MG63 (cell line): ENCODE data around the gene PPM1N. TPM values are rescaled to one million over a fixed set of nuclear protein-coding genes. Genes with fewer than 3 reads are reported as not detected.

Experiments used
- DNase-seq: peaks from one replicate; pipeline ENCODE4 v3.0.0-alpha.2; 2020
- H3K27me3 ChIP-seq: fragments of 250-450 bp; sonication (Bioruptor Pico); 2 replicates; pipeline ENCODE4 v1.5.1; 2020; ENCODE audit warnings: mild to moderate bottlenecking, moderate library complexity
- H3K36me3 ChIP-seq: fragments of 250-450 bp; sonication (Bioruptor Pico); 2 replicates; pipeline ENCODE4 v1.5.1; 2020; ENCODE audit warnings: mild to moderate bottlenecking, moderate library complexity
- H3K4me3 ChIP-seq: fragments of 250-450 bp; sonication (Bioruptor Pico); 2 replicates; pipeline ENCODE4 v1.5.1; 2020; ENCODE audit warnings: mild to moderate bottlenecking, moderate library complexity
- H3K9me3 ChIP-seq: fragments of 250-450 bp; sonication (Bioruptor Pico); 2 replicates; pipeline ENCODE4 v1.5.1; 2020; ENCODE audit warnings: mild to moderate bottlenecking, moderate library complexity
- total RNA-seq: library from RNA; depleted of rRNA; stranded (reverse); fragments of >200 nt; shearing (Covaris generic); gene quantifications from 2 replicates; pipeline ENCODE4 v1.2.3, GENCODE V29; 2014; ENCODE audit warnings: low replicate concordance

The PPM1N gene
- total RNA-seq, 1 experiment from 2014 or later, result 6.6 TPM

- Histone ChIP-seq H3K27me3 (no peaks in the 10 kb centered on the region), H3K9me3 (no peaks in the 10 kb centered on the region), H3K36me3 (peaks cover 57% of the 10 kb centered on the region), H3K4me3 (no peak overlapping the region)
- no peak for DNase-seq
Measured at GRCh38 chr19:45511074-45511473, 12.8 kb downstream of the PPM1N start.

DNA sequence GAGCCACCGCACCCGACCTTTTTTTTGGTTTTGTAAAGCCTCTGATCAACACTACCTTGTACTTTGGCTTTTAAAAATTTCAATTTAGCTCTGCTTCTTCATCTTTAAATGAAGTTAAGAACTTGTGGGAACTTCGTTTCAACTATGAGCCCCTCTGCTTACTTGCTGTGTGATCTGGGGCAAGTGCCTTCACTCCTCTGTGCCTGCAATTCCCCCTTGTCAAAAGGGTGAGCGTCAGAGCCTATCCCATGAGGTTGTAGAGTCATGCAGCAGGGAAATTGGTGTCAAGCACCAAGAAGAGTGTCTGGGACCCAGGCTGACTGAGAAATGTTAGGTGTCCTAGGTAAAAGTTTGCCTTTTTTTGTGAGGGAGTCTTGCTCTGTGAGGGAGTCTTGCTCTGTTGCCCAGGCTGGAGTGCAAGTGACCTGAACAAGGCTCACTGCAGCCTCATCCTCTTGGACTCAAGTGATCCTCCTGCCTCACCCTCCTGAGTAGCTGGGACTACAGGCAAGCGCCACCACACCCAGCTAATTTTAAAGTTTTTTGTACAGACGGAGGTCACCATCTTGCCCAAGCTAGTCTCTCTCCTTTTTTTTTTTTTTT lies 14.7 kb downstream of the PPM1N start:
- H3K9me3 ChIP-seq, result no peaks in the 10 kb centered on the region
- peaks cover 70% of the 10 kb centered on the region for H3K36me3 ChIP-seq
- no peak overlapping the region for H3K4me3 ChIP-seq
- DNase-seq, result no peak
- H3K27me3 ChIP-seq, result no peaks in the 10 kb centered on the region

GRCh38 chr19:45514376-45515051 lies 16.3 kb downstream of the PPM1N start:
- Histone ChIP-seq H3K9me3 (no peaks in the 10 kb centered on the region), H3K27me3 (no peaks in the 10 kb centered on the region), H3K36me3 (peaks cover 77% of the 10 kb centered on the region), H3K4me3 (no peak overlapping the region)
- DNase-seq, result no peak

GRCh38 chr19:45515081-45515624 lies 16.9 kb downstream of the PPM1N start:
- H3K9me3 ChIP-seq, result no peaks in the 10 kb centered on the region
- H3K36me3 ChIP-seq, result peaks cover 76% of the 10 kb centered on the region
- no peak overlapping the region for H3K4me3 ChIP-seq
- DNase-seq, result no peak
- no peaks in the 10 kb centered on the region for H3K27me3 ChIP-seq

DNA sequence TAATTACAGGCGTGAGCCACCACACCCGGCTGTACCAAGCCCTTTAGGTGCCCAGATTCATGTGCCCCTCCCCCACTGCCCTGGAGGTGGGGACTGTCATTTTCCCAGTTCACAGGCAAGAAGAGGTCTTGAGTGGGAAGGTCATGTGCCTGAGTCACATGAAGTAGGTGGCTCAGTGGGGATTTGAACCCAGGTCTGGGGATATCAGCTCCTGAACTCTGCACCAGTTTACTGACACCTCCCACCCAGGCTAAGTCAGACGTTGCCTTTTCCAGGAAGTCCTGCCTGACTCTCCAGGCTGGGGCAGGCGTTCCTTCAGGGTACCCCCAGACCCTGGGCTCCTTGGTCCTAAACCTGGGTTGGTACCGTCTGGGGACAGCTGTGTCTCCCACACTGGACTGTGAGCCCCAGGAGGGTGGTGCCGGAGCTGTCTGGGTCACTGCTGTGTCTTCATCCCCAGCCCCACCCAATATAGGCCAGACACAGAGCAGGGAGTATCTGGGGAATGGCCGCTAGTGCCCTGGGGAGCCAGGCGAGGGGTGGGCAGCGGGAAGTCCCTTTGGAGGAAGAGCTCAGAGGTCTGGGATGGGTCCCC lies 17.7 kb downstream of the PPM1N start:
- Histone ChIP-seq H3K27me3 (no peaks in the 10 kb centered on the region), H3K36me3 (peaks cover 72% of the 10 kb centered on the region), H3K4me3 (no peak overlapping the region), H3K9me3 (no peaks in the 10 kb centered on the region)
- no peak for DNase-seq

DNA sequence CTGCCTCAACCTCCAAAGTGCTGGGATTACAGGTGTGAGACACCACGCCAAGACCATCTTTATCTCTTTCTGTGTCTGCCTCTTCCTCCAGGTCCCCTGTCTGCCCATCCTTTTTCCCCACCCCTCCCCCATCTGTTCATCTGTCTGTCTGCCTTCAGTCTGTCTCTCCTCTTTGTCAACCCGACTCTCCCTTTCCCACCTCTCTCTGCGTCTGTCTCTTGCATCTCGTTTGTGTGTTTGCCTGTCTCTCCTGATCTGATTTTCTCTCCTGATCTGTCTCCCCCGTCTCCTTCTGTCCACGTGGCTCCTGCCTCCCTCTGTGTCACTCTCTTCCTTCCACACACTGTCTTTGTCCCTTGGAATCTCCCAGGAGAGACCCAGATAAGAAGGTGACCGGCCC lies 19.0 kb downstream of the PPM1N start:
- DNase-seq, result no peak
- no peak overlapping the region for H3K4me3 ChIP-seq
- no peaks in the 10 kb centered on the region for H3K27me3 ChIP-seq
- no peaks in the 10 kb centered on the region for H3K9me3 ChIP-seq
- H3K36me3 ChIP-seq, result peaks cover 69% of the 10 kb centered on the region

GRCh38 chr19:45517641-45518468 lies 19.6 kb downstream of the PPM1N start:
- H3K27me3 ChIP-seq, result no peaks in the 10 kb centered on the region
- no peaks in the 10 kb centered on the region for H3K9me3 ChIP-seq
- peaks cover 73% of the 10 kb centered on the region for H3K36me3 ChIP-seq
- H3K4me3 ChIP-seq, result no peak overlapping the region
- DNase-seq, result no peak

GRCh38 chr19:45518469-45518826 lies 20.2 kb downstream of the PPM1N start:
- H3K27me3 ChIP-seq, result no peaks in the 10 kb centered on the region
- no peak for DNase-seq
- peaks cover 76% of the 10 kb centered on the region for H3K36me3 ChIP-seq
- H3K4me3 ChIP-seq, result no peak overlapping the region
- no peaks in the 10 kb centered on the region for H3K9me3 ChIP-seq

GRCh38 chr19:45522010-45522941 lies 24.0 kb downstream of the PPM1N start:
- Histone ChIP-seq H3K36me3 (peaks cover 78% of the 10 kb centered on the region), H3K9me3 (no peaks in the 10 kb centered on the region), H3K4me3 (no peak overlapping the region), H3K27me3 (no peaks in the 10 kb centered on the region)
- no peak for DNase-seq

DNA sequence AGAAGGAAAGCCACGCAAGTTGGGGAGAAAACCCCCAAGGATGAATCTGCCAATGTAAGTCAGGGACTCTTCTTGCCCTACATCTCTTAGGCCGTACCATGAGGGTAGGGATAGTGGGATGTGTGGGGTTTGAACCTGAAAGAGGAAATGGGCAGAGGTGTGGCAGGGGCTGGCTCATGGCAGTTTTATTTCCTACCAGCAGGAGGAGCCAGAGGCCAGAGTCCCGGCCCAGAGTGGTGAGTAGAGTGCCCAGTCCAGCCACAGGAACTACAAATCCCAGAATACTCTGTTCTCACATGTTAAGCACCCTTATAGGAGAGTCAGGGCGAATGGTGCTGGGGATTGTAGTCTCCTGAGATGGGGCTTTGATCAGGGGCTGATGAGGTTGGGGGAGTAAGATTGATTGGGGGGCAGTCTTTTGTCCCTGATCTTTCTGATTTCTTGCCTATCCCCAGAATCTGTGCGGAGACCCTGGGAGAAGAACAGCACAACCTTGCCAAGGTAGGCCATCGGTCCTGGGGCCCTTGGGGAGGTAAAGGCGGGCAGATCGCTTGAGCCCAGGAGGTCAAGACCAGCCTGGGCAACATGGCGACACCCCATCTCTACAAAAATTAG lies 25.5 kb downstream of the PPM1N start:
- Histone ChIP-seq H3K36me3 (peaks cover 80% of the 10 kb centered on the region), H3K4me3 (no peak overlapping the region)

DNA sequence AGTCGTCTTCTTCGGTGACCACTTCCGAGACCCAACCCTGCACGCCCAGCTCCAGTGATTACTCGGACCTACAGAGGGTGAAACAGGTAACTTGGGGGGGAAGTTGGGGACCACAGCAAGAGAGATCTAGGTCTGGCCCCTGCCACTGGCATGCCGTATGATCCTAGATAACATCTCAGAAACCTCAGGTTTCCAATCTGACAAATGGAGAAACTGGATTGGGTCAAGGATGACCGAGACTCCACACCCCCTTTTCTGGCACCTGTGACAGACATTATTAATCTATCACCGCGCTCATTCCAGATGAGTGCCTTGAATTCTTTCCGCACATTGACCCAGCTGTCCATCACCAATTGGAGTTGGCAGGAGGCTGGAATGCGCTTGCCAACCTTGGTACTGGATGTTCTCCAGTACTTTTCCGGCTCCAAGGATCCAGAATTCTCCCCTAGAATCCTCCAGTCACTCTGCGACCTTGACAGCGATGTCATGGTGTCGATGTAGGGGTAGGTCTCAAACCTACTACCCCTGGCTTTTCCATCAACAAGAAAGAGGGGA lies 26.4 kb downstream of the PPM1N start:
- Histone ChIP-seq H3K4me3 (no peak overlapping the region), H3K9me3 (no peaks in the 10 kb centered on the region), H3K27me3 (no peaks in the 10 kb centered on the region), H3K36me3 (peaks cover 74% of the 10 kb centered on the region)
- DNase-seq, result no peak

More for the DNA sequence above, 25.5 kb downstream of the PPM1N start:
- Histone ChIP-seq H3K9me3 (no peaks in the 10 kb centered on the region), H3K27me3 (no peaks in the 10 kb centered on the region)
- DNase-seq, result peak; percentile 69

DNA sequence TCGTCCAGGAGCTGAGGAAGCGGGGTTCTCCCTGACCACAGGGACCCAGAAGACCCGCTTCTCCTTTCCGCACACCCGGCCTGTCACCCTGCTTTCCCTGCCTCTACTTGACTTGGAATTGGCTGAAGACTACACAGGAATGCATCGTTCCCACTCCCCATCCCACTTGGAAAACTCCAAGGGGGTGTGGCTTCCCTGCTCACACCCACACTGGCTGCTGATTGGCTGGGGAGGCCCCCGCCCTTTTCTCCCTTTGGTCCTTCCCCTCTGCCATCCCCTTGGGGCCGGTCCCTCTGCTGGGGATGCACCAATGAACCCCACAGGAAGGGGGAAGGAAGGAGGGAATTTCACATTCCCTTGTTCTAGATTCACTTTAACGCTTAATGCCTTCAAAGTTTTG lies 27.9 kb downstream of the PPM1N start:
- Histone ChIP-seq H3K4me3 (no peak overlapping the region), H3K9me3 (no peaks in the 10 kb centered on the region), H3K27me3 (no peaks in the 10 kb centered on the region), H3K36me3 (peaks cover 63% of the 10 kb centered on the region)
- peak; percentile 83 for DNase-seq

DNA sequence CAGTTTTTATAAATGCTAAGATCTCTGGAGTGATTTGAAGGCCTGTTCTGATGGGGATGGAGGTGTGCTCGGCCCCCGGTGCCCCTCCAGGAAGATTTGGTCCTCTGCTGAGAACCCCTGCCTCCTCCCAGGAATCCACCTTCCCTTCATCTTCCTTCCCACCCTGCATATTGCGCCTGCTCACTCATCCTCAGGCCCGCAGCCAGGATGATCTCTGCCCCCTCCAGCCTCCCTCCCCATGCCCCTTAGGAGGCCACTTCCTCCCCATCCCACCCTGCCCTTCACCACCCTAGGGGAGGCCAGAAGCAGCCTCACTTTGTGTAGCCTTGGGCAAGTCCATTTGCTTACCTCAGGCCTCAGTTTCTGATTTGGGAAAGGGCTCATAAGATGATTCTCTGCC lies 28.7 kb downstream of the PPM1N start:
- no peak overlapping the region for H3K4me3 ChIP-seq

GRCh38 chr19:45527731-45528130 lies 29.5 kb downstream of the PPM1N start:
- peaks cover 7% of the 10 kb centered on the region; the same call in 1 of the 2 replicates for H3K9me3 ChIP-seq
- peaks cover 56% of the 10 kb centered on the region for H3K36me3 ChIP-seq
- H3K4me3 ChIP-seq, result no peak overlapping the region
- no peak for DNase-seq
- H3K27me3 ChIP-seq, result no peaks in the 10 kb centered on the region

More for the DNA sequence above, 28.7 kb downstream of the PPM1N start:
- Histone ChIP-seq H3K36me3 (peaks cover 59% of the 10 kb centered on the region), H3K27me3 (no peaks in the 10 kb centered on the region), H3K9me3 (peaks cover 7% of the 10 kb centered on the region; the same call in 1 of the 2 replicates)
- no peak for DNase-seq

- H3K27me3 ChIP-seq, result no peaks in the 10 kb centered on the region
- peaks cover 54% of the 10 kb centered on the region for H3K36me3 ChIP-seq
- H3K9me3 ChIP-seq, result peaks cover 7% of the 10 kb centered on the region; the same call in 1 of the 2 replicates
- no peak for DNase-seq
- no peak overlapping the region for H3K4me3 ChIP-seq
Measured at GRCh38 chr19:45528149-45528743, 30.0 kb downstream of the PPM1N start.
